Kidney epithelial cell (primary cell): ENCODE measurements around the gene LOXL3. TPM values are rescaled to one million over a fixed set of nuclear protein-coding genes. Genes with fewer than 3 reads are reported as not detected.

Source experiments
- DNase-seq: peaks from one replicate; pipeline ENCODE4 v3.0.0-alpha.2; 2010; ENCODE audit warnings: low read depth
- H3K27me3 ChIP-seq: 2 replicates; pipeline ENCODE4 v1.6.0; 2011; ENCODE audit warnings: low read length; ENCODE audit not compliant: control insufficient read depth, insufficient read depth
- H3K36me3 ChIP-seq: 2 replicates; pipeline ENCODE4 v1.5.1; 2011; ENCODE audit warnings: low read length; ENCODE audit not compliant: control insufficient read depth, insufficient read depth
- H3K4me3 ChIP-seq: 2 replicates; pipeline ENCODE4 v1.5.1; 2011; ENCODE audit warnings: low read depth, mild to moderate bottlenecking, control low read depth, low read length
- total RNA-seq: library from RNA; depleted of rRNA; stranded (reverse); fragments of >200 nt; gene quantifications from 2 replicates; pipeline ENCODE4 v1.2.3, GENCODE V29; 2015
- TF ChIP-seq, protein P1 (sequence below): IDR thresholded peaks from 2 replicates; pipeline ENCODE4 v1.5.1; 2011; ENCODE audit warnings: mild to moderate bottlenecking, moderate library complexity, low read length, control low read depth, inconsistent platforms; ENCODE audit not compliant: insufficient read depth, poor library complexity, severe bottlenecking

LOXL3 gene
- total RNA-seq, 1 donor from 2014 or later = 3.3 TPM

DNA sequence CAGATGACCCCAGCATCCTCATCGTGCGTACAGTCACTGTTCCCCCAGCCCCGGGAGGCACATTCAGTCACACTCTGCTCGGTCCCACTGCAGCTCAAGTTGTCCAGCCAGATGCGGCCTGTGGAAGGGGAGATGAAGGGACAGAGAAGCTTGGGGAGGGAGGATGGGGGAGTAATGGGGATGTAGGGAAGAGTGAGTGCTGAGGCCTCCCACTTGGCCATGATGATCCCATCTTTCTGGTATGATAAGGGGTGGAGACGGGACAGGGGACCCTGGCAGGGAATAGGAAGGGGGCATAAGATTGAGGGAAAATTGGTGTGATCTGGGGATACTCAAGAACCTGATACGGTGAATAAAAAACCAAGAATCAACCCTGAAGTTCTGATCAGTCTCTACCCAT, 3.5 kb downstream of the LOXL3 start:
- H3K27me3 ChIP-seq = no peaks in the 10 kb centered on the region
- no peak for DNase-seq
- no peaks in the 10 kb centered on the region for H3K36me3 ChIP-seq
- TF ChIP-seq, protein P1, sequence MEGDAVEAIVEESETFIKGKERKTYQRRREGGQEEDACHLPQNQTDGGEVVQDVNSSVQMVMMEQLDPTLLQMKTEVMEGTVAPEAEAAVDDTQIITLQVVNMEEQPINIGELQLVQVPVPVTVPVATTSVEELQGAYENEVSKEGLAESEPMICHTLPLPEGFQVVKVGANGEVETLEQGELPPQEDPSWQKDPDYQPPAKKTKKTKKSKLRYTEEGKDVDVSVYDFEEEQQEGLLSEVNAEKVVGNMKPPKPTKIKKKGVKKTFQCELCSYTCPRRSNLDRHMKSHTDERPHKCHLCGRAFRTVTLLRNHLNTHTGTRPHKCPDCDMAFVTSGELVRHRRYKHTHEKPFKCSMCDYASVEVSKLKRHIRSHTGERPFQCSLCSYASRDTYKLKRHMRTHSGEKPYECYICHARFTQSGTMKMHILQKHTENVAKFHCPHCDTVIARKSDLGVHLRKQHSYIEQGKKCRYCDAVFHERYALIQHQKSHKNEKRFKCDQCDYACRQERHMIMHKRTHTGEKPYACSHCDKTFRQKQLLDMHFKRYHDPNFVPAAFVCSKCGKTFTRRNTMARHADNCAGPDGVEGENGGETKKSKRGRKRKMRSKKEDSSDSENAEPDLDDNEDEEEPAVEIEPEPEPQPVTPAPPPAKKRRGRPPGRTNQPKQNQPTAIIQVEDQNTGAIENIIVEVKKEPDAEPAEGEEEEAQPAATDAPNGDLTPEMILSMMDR = no peak
- no peak overlapping the region for H3K4me3 ChIP-seq

DNA sequence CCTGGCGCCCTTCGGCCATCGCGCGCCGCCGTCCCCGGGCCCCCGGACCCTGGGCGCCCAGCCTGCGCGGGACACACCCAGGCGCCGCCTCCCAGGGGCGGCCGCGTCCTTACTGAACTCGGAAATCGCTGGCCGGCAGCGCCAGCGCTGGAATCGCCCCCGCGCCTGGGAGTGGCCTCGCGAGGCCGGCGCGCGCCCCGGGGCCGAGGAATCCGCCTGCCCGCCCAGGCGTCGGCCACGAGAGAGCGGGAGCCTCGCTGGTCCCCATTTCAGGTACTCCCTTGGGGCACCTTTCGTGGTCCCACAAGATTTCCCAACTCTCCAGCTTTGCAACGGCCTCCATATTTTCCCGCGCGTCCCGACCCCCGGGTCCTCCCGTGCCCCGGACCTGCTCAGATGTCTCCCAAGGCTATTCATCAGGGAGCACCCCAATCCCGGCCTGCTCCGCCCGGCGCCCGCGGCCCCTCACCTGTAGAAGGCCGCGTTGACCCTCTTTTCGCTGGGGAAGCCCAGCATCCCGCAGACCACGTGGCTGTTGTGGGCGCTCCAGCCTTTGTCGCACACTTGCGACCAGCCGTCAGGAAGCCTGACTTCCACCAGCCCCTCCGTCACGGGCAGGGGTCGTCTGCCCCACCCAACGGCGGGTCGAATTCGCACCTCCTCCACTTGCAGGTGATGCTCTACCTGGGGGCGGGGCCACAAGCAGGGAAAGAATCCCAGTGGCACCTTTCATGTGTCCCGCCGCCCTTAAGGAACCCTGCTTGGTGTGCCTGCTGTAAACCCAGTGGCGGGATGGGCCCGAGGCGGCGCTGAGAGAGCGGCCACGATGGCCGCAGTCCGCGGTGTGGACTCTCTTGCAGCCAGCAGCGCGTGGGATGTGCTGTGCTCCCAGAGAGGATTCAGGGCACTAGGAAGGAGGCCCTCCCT, 4.6 kb downstream of the LOXL3 start:
- H3K36me3 ChIP-seq = no peaks in the 10 kb centered on the region
- peak overlapping the region; percentile 58 for H3K4me3 ChIP-seq
- H3K27me3 ChIP-seq = no peaks in the 10 kb centered on the region
- no peak for DNase-seq
- TF ChIP-seq, protein P1 = no peak

DNA sequence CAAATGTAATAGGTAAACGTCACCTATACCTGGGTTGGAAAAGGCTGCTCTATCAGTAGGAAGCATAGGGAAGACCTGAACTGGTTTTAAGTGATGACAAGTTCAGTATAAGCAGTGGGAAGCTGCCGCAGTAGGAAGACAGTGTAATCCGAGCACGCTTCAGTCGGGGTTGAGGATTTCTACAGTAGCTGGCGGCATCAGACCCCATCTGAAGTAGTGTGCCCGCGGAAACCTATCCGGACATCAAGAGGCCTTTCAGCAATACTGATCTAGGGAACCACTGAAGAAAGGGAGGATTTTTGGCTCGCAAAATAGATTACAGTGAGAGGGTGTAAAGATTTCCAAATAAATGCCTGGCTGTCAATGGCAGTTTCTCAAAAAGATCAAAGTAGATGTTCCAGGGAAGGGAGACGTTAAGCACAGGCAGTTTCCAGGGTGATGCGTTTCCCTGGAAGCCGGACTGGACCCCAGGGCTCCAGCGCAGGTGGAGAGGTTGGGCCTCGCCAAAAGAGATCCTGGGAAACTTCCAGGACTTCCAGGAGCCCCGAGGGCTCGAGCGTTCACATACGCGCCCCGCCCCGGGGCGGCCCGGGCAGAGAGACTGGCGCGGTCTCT, 5.3 kb downstream of the LOXL3 start:
- no peaks in the 10 kb centered on the region for H3K36me3 ChIP-seq
- no peaks in the 10 kb centered on the region for H3K27me3 ChIP-seq
- DNase-seq = no peak
- TF ChIP-seq, protein P1 = no peak
- peak overlapping the region; percentile 58 for H3K4me3 ChIP-seq

DNA sequence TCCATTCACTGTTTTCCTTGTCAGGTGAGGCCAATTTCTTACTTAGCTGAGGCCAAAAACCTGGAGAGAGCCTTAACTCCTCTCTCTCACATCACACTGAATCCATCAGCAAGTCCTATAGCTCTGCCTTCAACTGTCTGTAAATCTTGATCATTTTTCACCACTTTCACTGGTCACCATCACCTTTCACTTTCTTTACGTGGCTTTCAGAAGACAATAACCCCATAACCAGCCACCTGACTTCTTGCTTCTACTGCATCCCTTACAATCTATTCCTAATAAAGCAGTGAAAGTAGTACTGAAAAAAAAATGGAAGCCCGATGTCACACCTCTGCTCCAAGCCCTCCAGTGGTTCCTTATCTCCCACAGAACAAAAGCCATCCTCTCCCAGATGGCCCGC, 7.7 kb downstream of the LOXL3 start:
- TF ChIP-seq, protein P1 = no peak

DNA sequence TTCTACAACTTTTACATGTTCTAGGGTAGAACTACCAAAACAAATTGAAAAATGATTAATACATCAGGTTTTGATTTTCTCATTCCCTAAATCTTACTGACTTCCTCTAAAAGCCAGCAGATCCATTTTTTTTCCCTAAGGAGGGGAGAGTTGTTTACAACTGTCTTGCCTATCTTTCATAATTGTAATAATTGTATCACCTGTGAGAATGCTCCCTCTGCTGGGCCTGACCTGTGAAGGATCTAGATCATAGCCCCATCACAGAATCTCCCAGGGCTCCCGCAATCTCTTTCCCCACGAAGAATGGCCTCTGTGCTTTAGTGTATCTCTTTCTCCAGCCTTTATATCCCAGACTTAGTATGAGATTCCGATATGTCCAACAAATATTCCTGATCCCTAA, 9.1 kb downstream of the LOXL3 start:
- DNase-seq = no peak
- TF ChIP-seq, protein P1 = peak; percentile 12

More for the DNA sequence above, 7.7 kb downstream of the LOXL3 start:
- Histone ChIP-seq H3K4me3 (no peak overlapping the region), H3K27me3 (no peaks in the 10 kb centered on the region), H3K36me3 (no peaks in the 10 kb centered on the region)
- no peak for DNase-seq

More for the DNA sequence above, 9.1 kb downstream of the LOXL3 start:
- H3K36me3 ChIP-seq = no peaks in the 10 kb centered on the region
- no peak overlapping the region for H3K4me3 ChIP-seq
- H3K27me3 ChIP-seq = no peaks in the 10 kb centered on the region
